Fibroblast of skin of left quadriceps (primary cell): ENCODE measurements around the gene RNF112.
A peak's percentile ranks its signal among the peaks of the same experiment; 100 is the strongest.
"Not testable (repeated sequence)": the region's sequence is repeated elsewhere in the genome, so short reads cannot be mapped to it uniquely, and the experiment has no call there.

ENCODE experiments used
- DNase-seq, 2 experiments: peaks; one replicate each; pipeline ENCODE4 v3.0.0-alpha.2; 2013; ENCODE audit warnings: low read depth in 2 of 2

The RNF112 gene

DNA sequence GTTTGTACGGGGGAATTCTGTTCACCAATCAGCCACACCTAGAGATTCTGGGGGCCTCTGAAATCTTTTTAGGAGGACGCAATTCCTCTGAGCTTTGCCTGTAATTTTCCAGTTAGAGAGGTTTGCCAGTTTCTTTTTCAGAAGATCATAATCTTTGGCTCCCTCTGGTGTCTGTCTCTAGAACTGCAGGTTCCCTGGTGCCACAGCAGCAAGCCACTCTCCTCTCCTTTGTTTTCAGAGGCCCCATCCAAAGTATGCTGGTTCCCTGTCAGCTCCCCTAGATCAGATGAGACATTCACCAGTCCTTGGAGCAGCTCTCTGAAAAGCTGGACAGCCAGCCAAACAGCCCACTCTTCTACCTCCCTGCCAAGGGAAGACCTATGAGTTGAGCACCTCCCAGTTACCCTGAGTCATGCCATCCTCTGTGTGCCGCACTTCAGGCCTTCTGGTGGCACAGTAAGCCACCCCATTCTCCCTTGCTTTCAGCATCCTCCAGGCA lies 36.1 kb downstream of the RNF112 start:
- DNase-seq = peak; percentile 45 to 60

DNA sequence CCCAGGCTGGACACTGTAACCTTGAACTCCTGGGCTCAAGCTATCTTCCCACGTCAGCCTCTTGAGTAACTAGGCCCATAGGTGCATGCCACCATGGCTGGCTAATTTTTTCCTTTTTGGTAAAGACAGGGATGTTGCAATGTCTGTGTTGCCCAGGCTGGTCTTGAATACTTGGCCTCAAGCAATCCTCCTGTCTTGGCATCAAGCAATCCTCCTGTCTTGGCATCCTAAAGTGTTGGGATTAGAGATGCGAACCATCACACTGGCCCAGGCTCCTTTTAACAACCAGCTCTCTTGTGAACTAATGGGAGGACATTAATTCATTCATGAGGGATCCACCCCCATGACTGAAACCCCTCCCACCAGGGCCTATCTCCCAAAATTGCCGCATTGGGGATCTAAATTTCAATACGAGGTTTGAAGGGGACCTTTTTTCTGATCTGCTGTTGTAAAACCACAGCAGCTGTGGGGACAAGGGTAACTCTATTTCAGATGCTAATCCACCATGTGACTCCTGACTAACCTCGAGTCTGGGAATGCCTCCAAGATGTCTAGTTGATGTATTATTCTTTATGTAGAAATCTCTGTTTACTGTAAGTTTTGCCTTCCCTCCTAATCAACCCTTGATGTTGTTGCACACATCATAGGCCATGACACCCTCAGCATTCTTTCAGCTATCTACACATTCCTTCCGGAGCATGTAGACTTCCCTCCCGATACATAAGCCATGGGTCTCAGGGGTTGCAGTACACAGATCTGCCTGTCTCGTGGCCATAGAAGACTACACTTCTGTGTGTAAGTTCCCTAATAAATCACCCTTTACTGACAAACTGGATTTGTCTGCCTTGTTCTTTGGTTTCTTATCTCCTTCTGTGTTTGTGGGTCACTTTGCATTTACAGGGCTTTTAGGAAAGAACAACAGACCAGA lies 37.6 kb downstream of the RNF112 start:
- DNase-seq = peak; percentile 98

DNA sequence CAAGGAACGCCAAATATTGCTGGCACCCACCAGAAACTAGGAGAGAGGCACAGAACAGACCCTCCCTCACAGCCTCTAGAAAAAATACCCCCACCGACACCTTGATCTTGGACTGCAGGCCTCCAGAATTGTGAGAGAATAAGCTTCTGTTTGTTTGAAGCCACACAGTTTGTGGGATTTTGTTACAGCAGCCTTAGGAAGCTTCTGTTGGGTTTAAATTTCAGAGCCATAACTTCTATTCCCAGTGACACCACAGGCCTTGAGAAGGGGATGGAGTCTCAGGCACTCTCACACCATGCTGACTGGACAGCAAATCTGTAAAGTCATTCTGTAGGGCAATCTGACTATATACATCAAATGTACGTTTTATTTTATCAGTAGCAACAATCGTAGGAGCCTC lies 38.6 kb downstream of the RNF112 start:
- no peak for DNase-seq

DNA sequence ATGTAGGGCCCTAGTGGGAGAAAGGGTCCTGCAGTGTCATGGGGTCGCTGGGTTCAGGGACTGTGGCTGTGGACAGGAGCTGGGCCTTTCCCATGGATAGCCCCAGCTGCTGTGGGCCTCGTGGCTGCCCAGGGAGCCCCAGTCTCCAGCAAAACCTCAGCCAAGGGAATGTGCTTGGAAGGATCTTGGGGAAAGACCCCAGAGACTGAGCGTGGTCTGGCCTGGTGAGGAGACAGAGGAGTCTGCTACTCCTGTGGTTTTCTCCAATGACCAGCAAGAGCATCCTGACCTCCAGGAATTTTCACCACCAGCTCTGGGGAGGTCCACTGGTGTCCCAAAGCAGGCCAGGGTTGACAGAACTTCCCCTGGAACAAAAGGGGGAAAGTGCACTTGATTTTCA lies 42.3 kb downstream of the RNF112 start:
- no peak for DNase-seq

DNA sequence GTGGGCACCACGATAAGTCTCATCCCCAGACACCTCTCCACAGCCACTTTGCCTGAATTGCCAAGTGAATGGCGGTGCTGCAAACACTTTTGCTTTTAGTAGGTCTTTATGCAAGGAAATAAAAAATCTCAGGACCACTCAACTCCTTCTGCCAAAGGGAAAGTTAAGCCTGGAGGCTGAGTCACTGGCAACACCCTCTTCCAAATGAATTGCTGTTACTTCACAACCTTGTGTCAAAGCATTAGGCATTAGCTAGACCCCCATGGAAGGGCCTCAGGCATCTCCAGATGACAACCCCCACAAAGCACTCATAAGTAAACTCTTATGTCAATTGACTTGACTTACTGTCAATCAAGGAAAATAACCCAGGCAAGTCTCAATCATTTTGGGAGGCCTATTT lies 43.0 kb downstream of the RNF112 start:
- DNase-seq = no peak

DNA sequence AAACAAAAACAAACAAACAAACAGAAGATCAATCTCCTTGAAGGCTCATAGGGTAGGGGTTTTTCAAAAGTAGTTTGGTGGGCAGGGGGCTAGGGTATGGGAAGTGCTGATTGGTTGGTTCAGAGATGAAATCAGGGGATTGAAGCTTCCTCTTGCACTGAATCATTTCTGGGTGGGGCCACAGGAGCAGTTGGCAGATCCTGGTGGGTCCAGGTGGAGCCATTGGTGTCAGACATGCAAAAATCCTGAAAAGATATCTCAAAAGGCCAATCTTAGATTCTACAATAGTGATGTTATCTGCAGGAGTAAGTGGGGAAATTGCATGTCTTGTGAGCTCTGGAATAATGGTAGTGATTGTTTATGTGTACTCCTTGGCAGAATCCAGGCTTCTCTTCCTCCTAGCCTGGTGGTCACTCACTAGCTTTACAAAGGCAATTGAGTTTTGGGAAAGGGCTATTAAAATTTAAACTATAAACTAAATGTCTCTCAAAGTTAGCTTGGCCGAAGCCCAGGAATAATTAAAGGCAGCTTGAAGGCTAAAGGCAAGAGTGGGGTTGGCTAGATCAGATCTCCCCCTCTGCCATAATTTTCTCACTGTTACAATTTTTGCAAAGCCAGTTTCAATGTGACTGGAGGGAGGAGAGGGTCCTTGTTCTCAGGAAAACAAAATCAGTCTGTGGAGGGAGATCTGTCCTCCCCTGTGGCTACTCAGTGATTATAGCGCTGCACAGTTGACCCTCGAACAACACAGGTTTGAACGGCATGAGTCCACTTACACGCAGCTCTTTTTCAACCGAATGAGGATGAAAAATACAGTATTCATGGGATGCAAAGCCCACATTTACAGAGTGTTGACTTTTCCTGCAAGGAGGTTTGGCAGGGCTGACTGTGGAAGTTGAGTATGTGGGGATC lies 45.2 kb downstream of the RNF112 start:
- no peak for DNase-seq

DNA sequence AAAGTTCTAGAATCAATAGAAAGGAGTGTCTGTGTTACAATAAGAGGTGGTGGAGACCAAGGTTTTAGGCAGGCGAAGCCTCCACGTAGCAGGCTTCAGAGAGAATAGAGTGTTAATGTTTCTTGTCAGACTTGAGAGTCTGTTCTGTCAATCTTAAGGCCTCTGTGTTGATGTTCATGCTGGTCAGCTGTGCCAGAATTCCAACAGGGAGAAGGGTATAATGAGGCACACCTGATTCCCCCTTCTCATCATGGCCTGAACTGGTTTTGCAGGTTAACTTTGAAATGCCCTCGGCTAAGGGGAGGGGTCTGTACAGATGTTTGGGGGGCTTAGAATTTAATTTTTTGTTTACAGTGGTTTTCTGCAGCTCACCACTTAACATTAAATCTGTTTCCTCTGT lies 46.0 kb downstream of the RNF112 start:
- DNase-seq = no peak

DNA sequence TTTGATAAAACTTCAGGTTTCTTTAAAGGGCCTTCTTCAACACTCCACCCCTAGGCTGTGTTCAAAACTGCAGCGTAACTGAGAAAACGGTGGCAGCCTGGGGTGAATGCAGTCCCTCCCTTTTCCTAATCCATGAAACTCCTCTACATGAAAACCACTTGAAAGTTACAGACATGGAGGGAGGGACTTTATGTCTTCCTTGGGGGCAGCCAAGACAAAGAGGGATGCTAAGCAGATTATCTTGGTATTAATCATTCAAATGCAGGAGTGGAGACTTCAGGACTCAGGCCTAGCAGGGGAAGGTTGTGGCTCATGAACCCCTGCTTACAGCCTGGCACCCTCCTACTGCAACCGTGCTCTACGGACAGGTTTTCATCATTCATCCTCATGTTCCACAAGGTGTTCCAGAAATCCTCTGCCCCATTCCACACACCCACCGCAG lies 46.8 kb downstream of the RNF112 start:
- no peak for DNase-seq

DNA sequence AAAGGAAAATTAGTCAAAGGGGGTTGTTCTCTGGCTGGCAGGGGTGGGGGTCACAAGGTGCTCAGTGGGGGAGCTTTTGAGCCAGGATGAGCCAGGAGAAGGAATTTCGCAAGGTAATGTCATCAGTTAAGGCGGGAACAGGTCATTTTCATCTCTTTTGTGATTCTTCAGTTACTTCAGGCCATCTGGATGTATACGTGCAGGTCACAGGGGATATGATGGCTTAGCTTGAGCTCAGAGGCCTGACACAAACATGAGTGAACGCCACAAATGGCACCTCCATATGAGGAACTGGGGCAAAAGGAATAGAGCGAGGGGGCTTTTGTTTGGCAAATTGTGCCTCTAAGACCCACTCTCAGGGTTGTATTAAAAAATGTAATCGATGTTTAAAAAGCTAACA lies 47.4 kb downstream of the RNF112 start:
- DNase-seq = not testable (repeated sequence)

DNA sequence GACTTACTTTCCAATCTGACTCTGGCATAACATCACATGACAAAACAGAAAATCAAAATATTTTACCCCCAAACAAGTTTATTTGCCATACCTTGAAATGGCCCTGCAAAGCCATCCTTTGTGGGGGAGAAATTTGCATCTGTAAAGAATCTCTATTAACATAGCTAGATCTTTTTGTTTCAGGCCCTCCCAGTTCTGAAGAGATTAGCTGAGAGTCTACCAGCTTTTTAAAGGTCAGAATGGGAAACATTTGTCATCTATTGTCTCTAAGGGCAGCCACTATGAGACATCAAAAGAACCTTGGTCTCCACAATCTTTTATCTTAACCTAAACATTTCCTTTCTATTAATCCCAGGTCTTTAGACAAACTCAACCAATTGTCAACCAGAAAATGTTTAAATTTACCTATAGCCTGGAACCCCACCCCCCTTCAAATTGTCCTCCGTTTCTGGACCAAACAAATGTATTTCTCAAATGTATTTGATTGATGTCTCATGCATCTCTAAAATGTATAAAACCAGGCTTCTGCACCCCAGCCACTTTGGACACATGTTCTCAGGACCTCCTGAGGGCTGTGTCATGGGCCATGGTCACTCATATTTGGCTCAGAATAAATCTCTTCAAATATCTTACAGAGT lies 48.1 kb downstream of the RNF112 start:
- DNase-seq = not testable (repeated sequence)

DNA sequence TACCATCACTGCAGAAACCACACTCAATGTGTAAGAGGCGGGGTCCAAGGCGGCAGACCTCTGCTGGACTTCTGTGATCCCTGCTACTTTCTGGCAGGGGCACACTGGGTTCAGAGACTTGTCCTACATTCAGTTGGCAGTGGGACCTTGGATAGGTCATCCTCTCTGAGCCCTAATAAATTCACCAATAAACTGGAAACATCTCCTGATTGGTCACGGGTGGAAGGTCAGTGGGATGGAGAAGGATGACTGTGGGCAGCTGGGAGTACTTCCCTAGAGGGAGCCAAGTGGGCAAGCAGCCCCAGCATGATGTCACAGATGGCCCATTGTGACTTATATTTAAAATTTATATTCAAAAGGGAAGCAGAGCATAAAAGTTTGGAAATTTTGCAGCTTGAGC lies 49.7 kb downstream of the RNF112 start:
- no peak for DNase-seq

DNA sequence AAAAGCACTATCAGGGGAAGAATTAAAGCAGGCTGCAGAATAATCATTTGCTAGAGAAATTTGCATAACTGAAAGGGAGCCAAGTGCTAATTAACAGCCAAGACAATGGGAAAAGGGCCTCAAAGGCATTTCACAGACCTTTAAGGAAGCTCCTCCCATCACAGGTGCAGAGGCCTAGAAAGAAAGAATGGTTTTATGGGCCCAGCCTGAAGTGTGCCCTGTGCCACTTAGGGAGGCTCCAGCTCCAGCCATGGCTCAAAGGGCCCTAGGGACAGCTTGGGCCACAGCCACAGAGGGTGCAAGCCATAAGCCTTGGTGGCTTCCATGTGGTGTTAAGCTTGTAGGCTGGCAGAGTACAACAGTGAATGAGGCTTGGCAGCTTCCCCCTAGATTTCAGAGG lies 50.1 kb downstream of the RNF112 start:
- no peak for DNase-seq

DNA sequence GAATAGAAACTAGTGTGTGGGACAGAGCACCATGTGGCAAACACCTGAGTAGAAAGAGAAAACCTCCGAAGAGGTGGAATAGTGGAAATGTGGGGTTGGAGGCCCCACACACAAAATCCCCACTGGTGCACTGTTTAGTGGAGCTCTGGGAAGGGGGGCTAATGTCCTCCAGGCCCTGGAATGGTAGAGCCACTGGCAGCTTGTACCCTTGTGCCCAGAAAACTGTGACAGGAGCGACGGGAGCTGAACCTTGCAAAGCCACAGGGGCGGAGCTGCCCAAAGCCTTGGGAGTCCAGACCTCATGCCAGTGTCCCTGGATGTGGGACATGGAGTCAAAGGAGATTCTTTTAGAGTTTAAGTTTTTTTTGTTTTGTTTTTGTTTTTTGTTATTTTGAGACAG lies 50.6 kb downstream of the RNF112 start:
- no peak for DNase-seq

DNA sequence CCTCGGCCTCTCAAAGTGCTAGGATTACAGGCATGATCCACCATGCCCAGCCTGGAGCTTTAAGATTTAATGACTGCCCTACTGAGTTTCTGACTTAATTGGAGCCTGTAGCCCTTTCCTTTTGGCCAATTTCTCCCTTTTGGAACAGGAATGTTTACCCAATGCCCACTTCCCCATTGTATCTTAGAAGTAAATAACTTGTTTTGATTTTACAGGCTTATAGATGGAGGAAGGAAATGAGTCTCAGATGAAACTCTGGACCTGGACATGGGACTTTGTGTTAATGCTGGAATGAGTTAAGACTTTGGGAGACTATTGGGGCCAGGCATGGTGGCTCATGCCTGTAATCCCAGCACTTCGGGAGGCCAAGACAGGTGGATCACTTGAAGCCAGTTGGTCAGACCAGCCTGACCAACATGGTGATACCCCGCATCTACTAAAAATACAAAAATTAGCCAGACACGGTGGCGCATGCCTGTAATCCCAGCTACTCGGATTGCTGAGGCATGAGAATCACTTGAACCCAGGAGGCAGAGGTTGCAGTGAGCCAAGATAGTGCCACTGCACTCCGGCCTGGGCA lies 51.5 kb downstream of the RNF112 start:
- not testable (repeated sequence) for DNase-seq

DNA sequence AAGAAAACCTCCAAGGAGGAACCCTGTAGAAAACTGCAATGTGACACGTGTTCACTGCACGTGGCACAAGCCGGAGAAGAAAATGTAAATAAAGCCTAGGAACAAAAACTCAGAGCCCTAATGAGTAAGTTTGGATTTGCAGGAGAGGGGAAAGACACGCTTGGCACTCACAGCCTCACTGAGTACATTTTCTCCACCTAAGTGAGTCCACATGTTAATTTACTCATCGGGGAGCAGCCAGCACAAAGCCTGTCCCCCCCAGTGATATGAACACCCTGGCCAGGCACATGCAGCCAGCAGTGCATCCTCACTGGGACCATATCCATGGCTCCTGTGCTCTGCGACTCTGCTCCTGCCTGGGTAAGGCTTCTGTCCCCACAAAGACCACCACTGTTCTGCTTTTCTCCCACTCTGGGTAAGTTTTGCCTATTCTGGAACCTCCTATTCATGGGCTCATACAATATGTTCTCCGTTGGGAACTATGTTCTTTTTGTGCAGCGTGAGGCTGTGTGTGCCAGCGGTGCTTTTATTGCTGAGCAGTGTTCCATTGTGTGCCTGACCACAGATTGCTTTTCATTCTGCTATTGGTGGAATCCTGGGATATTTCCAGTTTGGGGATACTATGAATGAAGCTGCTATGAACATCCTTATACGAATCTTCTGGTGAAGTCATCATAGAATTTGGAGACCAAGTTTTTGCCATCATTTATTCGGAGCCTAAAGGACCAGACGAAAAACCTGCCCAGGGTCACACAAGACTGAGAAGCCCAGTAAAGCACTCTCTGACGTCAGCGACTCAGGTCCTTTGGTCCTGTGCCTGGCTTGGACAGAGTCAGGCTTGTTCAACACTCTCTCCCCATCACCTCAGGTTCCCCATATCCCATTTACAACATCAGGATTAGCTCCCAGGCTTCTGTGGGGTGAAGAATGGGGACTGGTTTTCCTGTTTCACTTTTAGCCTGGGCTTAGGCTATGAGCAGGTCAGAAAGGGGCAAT lies 53.3 kb downstream of the RNF112 start:
- DNase-seq = no peak
